Lower leg skin (tissue), 3 donors: ENCODE data around the gene CYP19A1.

ENCODE experiments used
- CTCF ChIP-seq, 3 donors: fragments of 450-650 bp; IDR thresholded peaks; one replicate each; pipeline ENCODE4 v1.5.1; 2016; ENCODE audit warnings: antibody characterized with exemption in 3 of 3, mild to moderate bottlenecking in 3 of 3, moderate library complexity in 2 of 3
- POLR2A ChIP-seq, 2 donors: fragments of 450-650 bp; IDR thresholded peaks; one replicate each; pipeline ENCODE4 v1.6.1; 2016 to 2017; ENCODE audit warnings: antibody characterized with exemption in 2 of 2, mild to moderate bottlenecking in 1 of 2, moderate library complexity in 1 of 2

- TF ChIP-seq CTCF (IDR thresholded peaks at IDR 0.05) = no peak
- no peak for TF ChIP-seq POLR2A (IDR thresholded peaks at IDR 0.05)
Measured at GRCh38 chr15:51262463-51262862, 75.9 kb downstream of the CYP19A1 start.
